ENCODE measurements around the gene ACADL. TPM values are rescaled to one million over a fixed set of nuclear protein-coding genes. Genes with fewer than 3 reads are reported as not detected.
"Not testable (repeated sequence)": the region's sequence is repeated elsewhere in the genome, so short reads cannot be mapped to it uniquely, and the experiment has no call there.

Gene ACADL
- total and polyA plus RNA-seq, 4 donors, result 1.9 to 22.3 (median 15.2) TPM

DNA sequence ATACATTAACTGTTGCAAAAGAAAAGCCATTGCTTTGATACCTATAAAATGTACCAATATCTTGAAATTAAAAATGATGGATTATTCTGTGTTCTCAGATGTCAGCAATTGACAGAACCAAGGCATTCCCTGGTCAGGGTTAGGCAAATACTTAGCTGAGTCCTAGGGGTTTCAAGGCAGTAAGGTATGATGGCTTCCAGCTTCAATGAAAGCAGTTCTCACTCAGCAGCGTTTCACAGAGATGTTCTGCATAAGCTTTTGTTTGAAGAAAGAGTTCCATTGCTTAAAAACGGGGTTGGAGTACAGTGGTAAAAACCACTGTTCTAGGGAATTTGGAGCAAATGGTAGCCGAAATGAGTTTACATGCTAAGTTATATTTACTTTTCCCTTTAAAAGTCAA, 37.1 kb downstream of the ACADL start (continued):
- no peak for TF ChIP-seq ZBTB33 (IDR thresholded peaks at IDR 0.05)

- H3K9ac ChIP-seq (ENCODE audit: low read depth in 1 of 2, low read length in 2 of 2); H3K4me1 ChIP-seq (ENCODE audit: control insufficient read depth in 4 of 4, insufficient read depth in 4 of 4, low read length in 3 of 4); H3K27me3 ChIP-seq (ENCODE audit: control insufficient read depth in 4 of 4, insufficient read depth in 4 of 4, low read length in 3 of 4); H3K36me3 ChIP-seq (ENCODE audit: control insufficient read depth in 4 of 4, insufficient read depth in 3 of 4, low read depth in 1 of 4, low read length in 3 of 4); DNase-seq (ENCODE audit: low spot score); H3K4me3 ChIP-seq (ENCODE audit: low read depth in 1 of 3, low read length in 3 of 3); H3K27ac ChIP-seq (ENCODE audit: low read depth in 1 of 2, low read length in 2 of 2): not testable (repeated sequence)
- peaks cover 0 to 10% (median 1%) of the 10 kb centered on the region in 4 donors for H3K9me3 ChIP-seq (ENCODE audit: control insufficient read depth in 4 of 4, low read length in 3 of 4)
- 89% methylated on average over 1 of the region's 1 CpG for WGBS
These were observed 41.3 kb downstream of the ACADL start for GRCh38 chr2:210183936-210184335.

DNA sequence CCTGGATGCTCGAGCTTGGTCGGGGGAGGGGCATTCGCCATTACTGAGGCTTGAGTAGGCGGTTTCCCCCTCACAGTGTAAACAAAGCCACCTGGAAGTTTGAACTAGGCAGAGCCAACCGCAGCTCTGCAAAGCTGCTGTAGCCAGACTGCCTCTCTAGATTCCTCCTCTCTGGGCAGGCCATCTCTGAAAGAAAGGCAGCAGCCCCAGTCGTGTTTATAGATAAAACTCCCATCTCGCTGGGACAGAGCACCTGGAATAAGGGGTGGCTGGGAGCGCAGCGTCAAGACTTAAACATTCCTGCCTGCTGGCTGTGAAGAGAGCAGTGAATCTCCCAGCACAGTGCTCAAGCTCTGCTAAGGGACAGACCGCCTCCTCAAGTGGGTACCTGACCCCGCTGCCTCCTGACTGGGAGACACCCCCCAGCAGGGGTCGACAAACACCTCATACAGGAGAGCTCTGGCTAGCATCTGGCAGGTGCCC, 43.6 kb downstream of the ACADL start:
- H3K27me3 ChIP-seq (ENCODE audit: control insufficient read depth in 4 of 4, insufficient read depth in 4 of 4, low read length in 3 of 4); H3K4me1 ChIP-seq (ENCODE audit: control insufficient read depth in 4 of 4, insufficient read depth in 4 of 4, low read length in 3 of 4); H3K4me3 ChIP-seq (ENCODE audit: low read depth in 1 of 3, low read length in 3 of 3); H3K9ac ChIP-seq (ENCODE audit: low read depth in 1 of 2, low read length in 2 of 2); DNase-seq (ENCODE audit: low spot score); H3K27ac ChIP-seq (ENCODE audit: low read depth in 1 of 2, low read length in 2 of 2); H3K36me3 ChIP-seq (ENCODE audit: control insufficient read depth in 4 of 4, insufficient read depth in 3 of 4, low read depth in 1 of 4, low read length in 3 of 4): not testable (repeated sequence)
- peaks cover 0 to 10% (median 1%) of the 10 kb centered on the region in 4 donors for H3K9me3 ChIP-seq (ENCODE audit: control insufficient read depth in 4 of 4, low read length in 3 of 4)
- 80% methylated on average over 12 of the region's 12 CpGs for WGBS

DNA sequence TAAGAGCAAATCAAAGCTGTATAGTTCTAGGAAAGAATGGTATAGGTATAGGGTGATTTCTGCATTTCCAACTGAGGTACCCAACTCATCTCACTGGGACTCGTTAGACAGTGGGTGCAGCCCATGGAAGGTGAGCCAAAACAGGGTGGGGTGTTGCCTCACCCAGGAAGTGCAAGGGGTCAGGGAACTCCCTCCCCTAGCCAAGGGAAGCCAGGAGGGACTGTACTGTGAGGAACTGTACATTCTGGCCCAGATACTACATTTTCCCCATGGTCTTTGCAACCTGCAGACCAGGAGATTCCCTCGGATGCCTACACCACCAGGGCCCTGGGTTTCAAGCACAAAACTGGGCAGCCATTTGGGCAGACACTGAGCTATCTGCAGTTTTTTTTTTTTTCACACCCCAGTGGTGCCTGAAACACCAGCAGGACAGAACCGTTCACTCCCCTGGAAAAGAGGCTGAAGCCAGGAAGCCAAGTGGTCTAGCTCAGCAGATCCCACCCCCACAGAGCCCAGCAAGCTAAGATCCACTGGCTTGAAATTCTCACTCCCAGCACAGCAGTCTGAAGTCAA, 44.1 kb downstream of the ACADL start:
- not testable (repeated sequence) for H3K27ac ChIP-seq (ENCODE audit: low read depth in 1 of 2, low read length in 2 of 2); H3K27me3 ChIP-seq (ENCODE audit: control insufficient read depth in 4 of 4, insufficient read depth in 4 of 4, low read length in 3 of 4); H3K9ac ChIP-seq (ENCODE audit: low read depth in 1 of 2, low read length in 2 of 2); H3K4me3 ChIP-seq (ENCODE audit: low read depth in 1 of 3, low read length in 3 of 3); DNase-seq (ENCODE audit: low spot score); H3K36me3 ChIP-seq (ENCODE audit: control insufficient read depth in 4 of 4, insufficient read depth in 3 of 4, low read depth in 1 of 4, low read length in 3 of 4); H3K4me1 ChIP-seq (ENCODE audit: control insufficient read depth in 4 of 4, insufficient read depth in 4 of 4, low read length in 3 of 4)
- peaks cover 0 to 10% (median 1%) of the 10 kb centered on the region in 4 donors for H3K9me3 ChIP-seq (ENCODE audit: control insufficient read depth in 4 of 4, low read length in 3 of 4)
- WGBS, result 76% methylated on average over 3 of the region's 3 CpGs

DNA sequence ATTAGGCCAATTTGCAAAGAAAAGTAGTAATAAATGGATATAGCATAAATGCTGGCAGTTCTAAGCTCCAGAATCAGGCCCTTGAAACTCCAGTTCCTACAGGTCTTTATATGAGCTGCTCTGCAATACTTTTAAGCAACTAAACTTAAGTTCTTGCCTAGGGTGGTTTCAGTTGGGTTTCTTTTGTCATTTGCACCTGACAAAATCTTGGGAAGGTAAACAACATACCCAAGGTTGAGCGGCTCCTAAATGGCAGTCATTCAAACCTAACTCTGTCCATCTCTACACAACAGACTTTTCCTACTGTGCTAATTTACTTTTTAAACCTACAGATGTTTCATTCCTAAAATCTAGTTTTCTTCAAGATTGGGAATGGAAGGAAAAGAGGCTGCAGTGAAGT, 44.8 kb downstream of the ACADL start:
- Histone ChIP-seq H3K36me3 (ENCODE audit: control insufficient read depth in 4 of 4, insufficient read depth in 3 of 4, low read depth in 1 of 4, low read length in 3 of 4) (peaks cover 0 to 2% (median 0%) of the 10 kb centered on the region in 4 donors), H3K4me3 (ENCODE audit: low read depth in 1 of 3, low read length in 3 of 3) (no peak overlapping the region), H3K9me3 (ENCODE audit: control insufficient read depth in 4 of 4, low read length in 3 of 4) (peaks cover 0 to 10% (median 1%) of the 10 kb centered on the region in 4 donors), H3K27ac (ENCODE audit: low read depth in 1 of 2, low read length in 2 of 2) (no peak overlapping the region), H3K4me1 (ENCODE audit: control insufficient read depth in 4 of 4, insufficient read depth in 4 of 4, low read length in 3 of 4) (no peaks in the 10 kb centered on the region), H3K27me3 (ENCODE audit: control insufficient read depth in 4 of 4, insufficient read depth in 4 of 4, low read length in 3 of 4) (no peaks in the 10 kb centered on the region), H3K9ac (ENCODE audit: low read depth in 1 of 2, low read length in 2 of 2) (no peak overlapping the region)
- TF ChIP-seq YY1 (IDR thresholded peaks at IDR 0.05), result no peak
- no peak for DNase-seq (ENCODE audit: low spot score)
- whole genome bisulfite sequencing, result 97% methylated on average over 1 of the region's 1 CpG

DNA sequence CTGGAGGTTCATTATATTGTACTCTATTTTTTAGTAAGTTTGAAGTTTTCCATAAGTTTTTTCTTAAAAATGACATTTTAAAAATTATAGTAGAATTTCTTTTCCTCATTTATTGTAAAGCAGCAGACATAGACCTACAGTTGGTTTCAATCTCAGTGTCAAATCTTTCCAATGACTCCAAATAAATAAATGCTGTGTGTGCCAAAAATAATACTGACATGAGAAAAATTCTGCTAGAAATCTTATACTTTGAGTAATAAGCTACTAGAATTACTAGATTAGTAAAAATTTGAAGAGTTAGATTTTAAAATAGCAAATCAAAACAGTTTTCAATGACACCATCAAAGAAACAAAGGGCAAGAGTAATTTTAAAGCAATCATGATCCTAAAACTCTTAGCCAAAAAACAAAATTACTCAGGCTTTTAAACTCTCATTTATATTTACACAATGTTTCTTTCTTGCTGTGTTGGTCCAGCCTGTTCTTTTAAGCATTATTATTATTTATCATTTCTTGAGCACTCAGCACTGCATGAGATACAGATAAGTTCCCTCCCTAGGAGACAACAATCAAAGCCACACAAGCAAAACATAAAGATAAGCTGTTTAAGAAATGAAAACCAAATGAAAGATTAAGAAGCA, 45.8 kb downstream of the ACADL start:
- no peaks in the 10 kb centered on the region for H3K4me1 ChIP-seq (ENCODE audit: control insufficient read depth in 4 of 4, insufficient read depth in 4 of 4, low read length in 3 of 4)
- H3K27me3 ChIP-seq (ENCODE audit: control insufficient read depth in 4 of 4, insufficient read depth in 4 of 4, low read length in 3 of 4), result no peaks in the 10 kb centered on the region
- H3K9me3 ChIP-seq (ENCODE audit: control insufficient read depth in 4 of 4, low read length in 3 of 4), result peaks cover 0 to 3% (median under 1%) of the 10 kb centered on the region in 4 donors
- no peak overlapping the region for H3K4me3 ChIP-seq (ENCODE audit: low read depth in 1 of 3, low read length in 3 of 3)
- no peak overlapping the region for H3K9ac ChIP-seq (ENCODE audit: low read depth in 1 of 2, low read length in 2 of 2)
- H3K27ac ChIP-seq (ENCODE audit: low read depth in 1 of 2, low read length in 2 of 2), result no peak overlapping the region
- DNase-seq (ENCODE audit: low spot score), result no peak
- TF ChIP-seq FOXA2 (IDR thresholded peaks at IDR 0.05), result no peak
- H3K36me3 ChIP-seq (ENCODE audit: control insufficient read depth in 4 of 4, insufficient read depth in 3 of 4, low read depth in 1 of 4, low read length in 3 of 4), result no peaks in the 10 kb centered on the region
